GM12878 (cell line): ENCODE measurements around the gene SKIC8. TPM values are rescaled to one million over a fixed set of nuclear protein-coding genes. Genes with fewer than 3 reads are reported as not detected.

ENCODE experiments used
- ATAC-seq: fragments of 200-7000 bp; cut with Tn5 transposase; 3 replicates; pipeline ENCODE4 v1.9.1; 2020; ENCODE audit warnings: mild to moderate bottlenecking, moderate library complexity
- BruUV-seq: library from RNA; stranded (reverse); fragments of 400-500 nt; replicated peaks from 2 replicates; lab custom pipeline; 2021; lab: Mats Ljungman, UMichigan
- CTCF ChIA-PET: fragments of 300-600 bp; sonication (Branson Sonifier 250); formaldehyde crosslinking; extraction: SDS; loops from one replicate; lab custom pipeline; 2021; ENCODE audit warnings: inconsistent platforms; lab: Yijun Ruan, JAX
- POLR2A ChIA-PET: fragments of 350-600 bp; formaldehyde crosslinking; extraction: SDS; loops from one replicate; lab custom pipeline; 2021; ENCODE audit warnings: inconsistent platforms; lab: Charles Lee
- RAD21 ChIA-PET: fragments of 300-600 bp; sonication (Branson Sonifier 250); formaldehyde crosslinking; loops from one replicate; lab custom pipeline; 2023; ENCODE audit warnings: antibody characterized with exemption; ENCODE audit not compliant: unreplicated experiment; lab: Charles Lee
- SMC1A ChIA-PET: fragments of 300-600 bp; sonication (Branson Sonifier 250); formaldehyde crosslinking; loops from one replicate; lab custom pipeline; 2023; ENCODE audit not compliant: unreplicated experiment, uncharacterized antibody; lab: Charles Lee
- DNase-seq: peaks from one replicate; pipeline ENCODE4 v3.0.0-alpha.2; 2011; ENCODE audit warnings: low read depth, low spot score
- FAIRE-seq: peaks from 3 replicates; lab custom pipeline; 2011; peaks lifted over from hg19 to GRCh38; lab: Jason Lieb, UNC
- H2AFZ ChIP-seq: 2 replicates; pipeline ENCODE4 v1.6.0; 2011; ENCODE audit warnings: low read depth, low read length, control low read depth; ENCODE audit not compliant: control insufficient read depth
- H3K27ac ChIP-seq: 2 replicates; pipeline ENCODE4 v1.5.1; 2011; ENCODE audit warnings: control low read depth; ENCODE audit not compliant: control insufficient read depth, insufficient read depth
- H3K27me3 ChIP-seq, 2 experiments: replicated peaks in 1 of 2; 2 replicates each; pipeline versions ENCODE4 v1.6.0 to v1.6.1; 2011; ENCODE audit warnings: low read length in 1 of 2; ENCODE audit not compliant: control insufficient read depth in 2 of 2, insufficient read depth in 2 of 2
- H3K36me3 ChIP-seq, 2 experiments: 2 replicates each; pipeline ENCODE4 v1.5.1; 2011; ENCODE audit warnings: low read length in 1 of 2; ENCODE audit not compliant: control insufficient read depth in 2 of 2, insufficient read depth in 2 of 2
- H3K4me1 ChIP-seq: 2 replicates; pipeline ENCODE4 v1.6.1; 2011; ENCODE audit warnings: mild to moderate bottlenecking, low read length, moderate library complexity, mixed read lengths; ENCODE audit not compliant: control insufficient read depth, insufficient read depth
- H3K4me2 ChIP-seq: 2 replicates; pipeline ENCODE4 v1.6.0; 2011; ENCODE audit warnings: control low read depth; ENCODE audit not compliant: control insufficient read depth, insufficient read depth
- H3K4me3 ChIP-seq: fragments of 200-600 bp; sonication (generic); 2 replicates; pipeline ENCODE4 v1.5.1; 2016
- H3K79me2 ChIP-seq: 2 replicates; pipeline ENCODE4 v1.6.0; 2011; ENCODE audit warnings: low read length; ENCODE audit not compliant: control insufficient read depth, insufficient read depth
- H3K9ac ChIP-seq: 2 replicates; pipeline ENCODE4 v1.8.0; 2011; ENCODE audit warnings: low read length, control low read depth, mixed read lengths; ENCODE audit not compliant: control insufficient read depth, insufficient read depth
- H3K9me3 ChIP-seq: replicated peaks from 3 replicates; pipeline ENCODE4 v1.5.1; 2011; ENCODE audit warnings: mild to moderate bottlenecking, low read length; ENCODE audit not compliant: control insufficient read depth, insufficient read depth
- H4K20me1 ChIP-seq: 2 replicates; pipeline ENCODE4 v1.6.0; 2011; ENCODE audit not compliant: control insufficient read depth, insufficient read depth
- E2F4 ChIP-seq: IDR thresholded peaks from 2 replicates; pipeline ENCODE4 v1.6.1; 2012; ENCODE audit warnings: low read depth, low read length, improper control_type of control experiment
- ELK1 ChIP-seq: IDR thresholded peaks from 2 replicates; pipeline ENCODE4 v1.6.1; 2012; ENCODE audit warnings: low read depth, low read length, improper control_type of control experiment
- KAT2A ChIP-seq: conservative IDR thresholded peaks from 2 replicates; pipeline ENCODE4 v1.6.1; 2011; ENCODE audit warnings: low read depth, low read length; ENCODE audit not compliant: control insufficient read depth
- NFIC ChIP-seq: IDR thresholded peaks from 2 replicates; pipeline ENCODE4 v1.6.1; 2012; ENCODE audit warnings: low read depth, mild to moderate bottlenecking, inconsistent platforms, low read length, moderate library complexity
- SRF ChIP-seq, 2 experiments: IDR thresholded peaks; 2 replicates each; pipeline ENCODE4 v1.6.1; 2011; ENCODE audit warnings: low read depth in 2 of 2, low read length in 2 of 2, mild to moderate bottlenecking in 1 of 2, moderate library complexity in 1 of 2
- ZBTB4 ChIP-seq: fragments of 450-650 bp; formaldehyde crosslinking; IDR thresholded peaks from 2 replicates; pipeline ENCODE4 v1.4.0; 2022; ENCODE audit warnings: mild to moderate bottlenecking, moderate library complexity
- ZNF622 ChIP-seq: fragments of 450-650 bp; IDR thresholded peaks from 2 replicates; pipeline ENCODE4 v1.6.1; 2017; ENCODE audit warnings: mild to moderate bottlenecking, inconsistent platforms
- WGBS: methylation state at CpG from one replicate; pipeline ENCODE4 v1.1.6; 2016; ENCODE audit warnings: low lambda C conversion rate; ENCODE audit not compliant: insufficient replicate concordance, insufficient coverage; ENCODE audit errors: missing lambda C conversion rate; 5-methylcytosine and 5-hydroxymethylcytosine counted together
- in situ Hi-C: fragments of 300-500 bp; cut with MboI; formaldehyde crosslinking; loops from 9 replicates; pipeline ENCODE4 v1.14.3; 2018; ENCODE audit warnings: mixed read lengths
- intact Hi-C: fragments of 100-400 bp; cut with micrococcal nuclease; formaldehyde crosslinking; loops from one replicate; pipeline ENCODE4 v1.14.2; 2022; ENCODE audit not compliant: unreplicated experiment
- polyA plus RNA-seq, 11 experiments: library from polyadenylated mRNA; depleted of rRNA in 4 of 11; unstranded in 6 of 11; stranded (reverse) in 5 of 11; fragments of >200 nt; fragmentation: Nextera tagmentation in 4 of 11; fragmentation: Illumina TruSeq in 1 of 11; extraction: Ambion mirVana in 4 of 11; extraction: Trizol in 1 of 11; gene quantifications; 1 replicate in 1 of 11; 2 replicates in 10 of 11; pipeline versions ENCODE4 v1.2.1 to v1.2.3, GENCODE V29; 2011 to 2016; ENCODE audit warnings: inconsistent platforms in 2 of 11, missing spikeins in 2 of 11, low read depth in 1 of 11
- total RNA-seq, 4 experiments: library from RNA; depleted of rRNA in 3 of 4; stranded (reverse); fragments of >200 nt in 3 of 4; fragmentation: Illumina TruSeq in 1 of 4; extraction: Trizol in 1 of 4; gene quantifications; 2 replicates each; pipeline versions ENCODE4 v1.2.1 to v1.2.3, GENCODE V29; 2013 to 2021

Gene SKIC8
- total and polyA plus RNA-seq, 10 of the 15 experiments (the other 5 are each of a cell fraction or from before 2014, with no cell fraction given) = 57.0 to 288 (median 128) TPM

GRCh38 chr15:78313383-78313782, 14.0 kb upstream of the SKIC8 start:
- H3K4me2 ChIP-seq = no peak overlapping the region
- CTCF ChIA-PET = interaction anchor here (0.6 to 13.8 kb wide), 3 partner anchors 12 to 107 kb away, joined by 3 to 175 read pairs (median 8); no protein-coding TSS in a partner anchor
- no peaks in the 10 kb centered on the region for H4K20me1 ChIP-seq
- FAIRE-seq (no peak), DNase-seq (no peak), ATAC-seq (no peak)
- H3K9me3 ChIP-seq = no peaks in the 10 kb centered on the region
- no peaks in the 10 kb centered on the region for H3K36me3 ChIP-seq
- no peaks in the 10 kb centered on the region; the same call in 1 of the 2 replicates for H3K4me1 ChIP-seq
- POLR2A ChIA-PET = no interaction called here
- no peaks in the 10 kb centered on the region for H3K27me3 ChIP-seq
- H3K79me2 ChIP-seq = no peaks in the 10 kb centered on the region
- in situ Hi-C loops (loop anchor here (10.0 kb wide), 1 partner anchor 101 kb away; no protein-coding TSS in a partner anchor), intact Hi-C loops (no loop called here)
- no peak overlapping the region for H2AFZ ChIP-seq
- no peak overlapping the region for H3K4me3 ChIP-seq
- H3K27ac ChIP-seq = no peak overlapping the region
- no TSS peak for BruUV-seq
- no peak overlapping the region for H3K9ac ChIP-seq
- TF ChIP-seq NFIC (no peak), ZNF622 (no peak), E2F4 (no peak), ELK1 (no peak), KAT2A (no peak), SRF (IDR thresholded peaks at IDR 0.05; ENCODE audit: low read depth in 2 of 2, low read length in 2 of 2) (no peak), ZBTB4 (CRISPR knock-in tag) (no peak)
- RAD21 ChIA-PET = no interaction called here
- 15% methylated on average over 8 of the region's 8 CpGs for WGBS
- SMC1A ChIA-PET = interaction anchor here (1.6 kb wide), 1 partner anchor 102 kb away, joined by 4 read pairs; no protein-coding TSS in a partner anchor
